NCI-H345 treated with DMSO at 0.1 percent for 48 hours (cell line): ENCODE measurements around the gene WDR35.

ENCODE experiments used
- DNase-seq: peaks from one replicate; lab custom pipeline; 2025; ENCODE audit not compliant: unreplicated experiment; lab: John Stamatoyannopoulos, UW

WDR35 gene

GRCh38 chr2:19989667-19990415, at the start of gene WDR35:
Gene WDR35 (minus strand): TSS chr2:19990105. CDS start chr2:19990015, 90 bp downstream.
- DNase-seq = peak; percentile 95

- no peak for DNase-seq
Measured at GRCh38 chr2:20037660-20038059, 47.8 kb upstream of the WDR35 start.

- DNase-seq = no peak
Measured at GRCh38 chr2:20035955-20036666, 46.2 kb upstream of the WDR35 start.

GRCh38 chr2:20034821-20035220, 44.9 kb upstream of the WDR35 start:
- no peak for DNase-seq

- DNase-seq = no peak
Measured at GRCh38 chr2:20034218-20034617, 44.3 kb upstream of the WDR35 start.

- no peak for DNase-seq
Measured at GRCh38 chr2:20033322-20033721, 43.4 kb upstream of the WDR35 start.

GRCh38 chr2:20030224-20030623, 40.3 kb upstream of the WDR35 start:
- no peak for DNase-seq

- no peak for DNase-seq
Measured at GRCh38 chr2:20027705-20028434, 38.0 kb upstream of the WDR35 start.

GRCh38 chr2:20027260-20027677, 37.4 kb upstream of the WDR35 start:
- DNase-seq = no peak

- DNase-seq = no peak
Measured at GRCh38 chr2:20025065-20025786, 35.3 kb upstream of the WDR35 start.

GRCh38 chr2:20023688-20024087, 33.8 kb upstream of the WDR35 start:
- DNase-seq = no peak

- DNase-seq = no peak
Measured at GRCh38 chr2:20021405-20022009, 31.6 kb upstream of the WDR35 start.

GRCh38 chr2:20019747-20020146, 29.8 kb upstream of the WDR35 start:
- no peak for DNase-seq

- DNase-seq = no peak
Measured at GRCh38 chr2:20018601-20019152, 28.8 kb upstream of the WDR35 start.

GRCh38 chr2:20016346-20016745, 26.4 kb upstream of the WDR35 start:
- DNase-seq = no peak

GRCh38 chr2:20015482-20016083, 25.7 kb upstream of the WDR35 start:
- DNase-seq = peak; percentile 61

GRCh38 chr2:20013126-20013849, 23.4 kb upstream of the WDR35 start:
- peak; percentile 21 for DNase-seq

- no peak for DNase-seq
Measured at GRCh38 chr2:20012282-20013125, 22.6 kb upstream of the WDR35 start, which contains the start of gene MATN3. Gene MATN3 (minus strand): TSS chr2:20012668. CDS start chr2:20012631, 37 bp downstream.

- no peak for DNase-seq
Measured at GRCh38 chr2:20012032-20012281, 22.1 kb upstream of the WDR35 start.
